Measurements from ENCODE around the gene C19orf85. TPM values are rescaled to one million over a fixed set of nuclear protein-coding genes. Genes with fewer than 3 reads are reported as not detected.

C19orf85 gene
- total RNA-seq, 1 experiment from 2014 or later: 0.23 TPM

DNA sequence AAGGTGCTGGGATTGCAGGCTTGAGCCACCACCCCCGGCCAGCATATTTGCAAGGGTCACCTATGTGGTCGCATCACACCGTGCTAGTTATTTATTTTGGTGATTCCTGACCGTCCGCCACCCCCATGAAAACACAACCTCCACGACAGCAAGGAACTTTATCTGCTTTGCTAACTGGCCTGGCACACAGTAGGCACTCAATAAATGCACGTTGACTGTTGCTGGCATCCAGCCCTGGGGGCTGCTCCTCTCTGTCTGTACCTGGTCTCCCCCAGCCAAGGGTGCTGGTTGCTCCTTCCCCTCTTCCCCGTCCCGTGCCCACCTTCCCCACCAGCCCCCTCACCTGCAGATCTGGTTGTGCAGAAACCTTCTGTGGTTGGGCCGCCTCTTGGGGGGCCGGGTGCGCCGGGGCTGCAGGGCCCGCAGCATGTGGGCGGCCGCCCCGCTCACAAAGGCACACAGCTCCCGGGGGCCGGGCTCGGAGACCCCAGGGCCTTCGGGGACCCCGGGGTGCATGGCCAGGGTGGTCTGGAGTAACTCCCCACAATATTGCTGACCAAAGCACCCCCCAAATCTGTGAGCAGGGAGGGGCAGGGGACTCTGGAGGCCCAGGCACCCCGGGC lies 401 bp downstream of the C19orf85 start:
- Mint-ChIP-seq H3K36me3 (ENCODE audit: insufficient read depth, unreplicated experiment) (peaks cover 8% of the 10 kb centered on the region), H3K27me3 (ENCODE audit: insufficient read depth, unreplicated experiment) (no peaks in the 10 kb centered on the region), H3K9me3 (ENCODE audit: unreplicated experiment) (no peaks in the 10 kb centered on the region), H3K4me1 (ENCODE audit: insufficient read depth, unreplicated experiment) (peaks cover 17% of the 10 kb centered on the region), H3K27ac (ENCODE audit: low read depth, unreplicated experiment) (no peak overlapping the region), H3K4me3 (ENCODE audit: unreplicated experiment) (no peak overlapping the region)
- POLR2A ChIA-PET: no interaction called here
- intact Hi-C loops (cut with micrococcal nuclease): no loop called here
- no peak for DNase-seq (ENCODE audit: unreplicated experiment)
- no TSS peak for BruUV-seq (replicated peaks)
- TF ChIP-seq, protein P1, sequence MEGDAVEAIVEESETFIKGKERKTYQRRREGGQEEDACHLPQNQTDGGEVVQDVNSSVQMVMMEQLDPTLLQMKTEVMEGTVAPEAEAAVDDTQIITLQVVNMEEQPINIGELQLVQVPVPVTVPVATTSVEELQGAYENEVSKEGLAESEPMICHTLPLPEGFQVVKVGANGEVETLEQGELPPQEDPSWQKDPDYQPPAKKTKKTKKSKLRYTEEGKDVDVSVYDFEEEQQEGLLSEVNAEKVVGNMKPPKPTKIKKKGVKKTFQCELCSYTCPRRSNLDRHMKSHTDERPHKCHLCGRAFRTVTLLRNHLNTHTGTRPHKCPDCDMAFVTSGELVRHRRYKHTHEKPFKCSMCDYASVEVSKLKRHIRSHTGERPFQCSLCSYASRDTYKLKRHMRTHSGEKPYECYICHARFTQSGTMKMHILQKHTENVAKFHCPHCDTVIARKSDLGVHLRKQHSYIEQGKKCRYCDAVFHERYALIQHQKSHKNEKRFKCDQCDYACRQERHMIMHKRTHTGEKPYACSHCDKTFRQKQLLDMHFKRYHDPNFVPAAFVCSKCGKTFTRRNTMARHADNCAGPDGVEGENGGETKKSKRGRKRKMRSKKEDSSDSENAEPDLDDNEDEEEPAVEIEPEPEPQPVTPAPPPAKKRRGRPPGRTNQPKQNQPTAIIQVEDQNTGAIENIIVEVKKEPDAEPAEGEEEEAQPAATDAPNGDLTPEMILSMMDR (IDR thresholded peaks at IDR 0.05; ENCODE audit: unreplicated experiment): no peak
- CTCF ChIA-PET: interaction anchor here (1.6 kb wide), 1 partner anchor 40 kb away, joined by 12 read pairs; no protein-coding TSS in a partner anchor

DNA sequence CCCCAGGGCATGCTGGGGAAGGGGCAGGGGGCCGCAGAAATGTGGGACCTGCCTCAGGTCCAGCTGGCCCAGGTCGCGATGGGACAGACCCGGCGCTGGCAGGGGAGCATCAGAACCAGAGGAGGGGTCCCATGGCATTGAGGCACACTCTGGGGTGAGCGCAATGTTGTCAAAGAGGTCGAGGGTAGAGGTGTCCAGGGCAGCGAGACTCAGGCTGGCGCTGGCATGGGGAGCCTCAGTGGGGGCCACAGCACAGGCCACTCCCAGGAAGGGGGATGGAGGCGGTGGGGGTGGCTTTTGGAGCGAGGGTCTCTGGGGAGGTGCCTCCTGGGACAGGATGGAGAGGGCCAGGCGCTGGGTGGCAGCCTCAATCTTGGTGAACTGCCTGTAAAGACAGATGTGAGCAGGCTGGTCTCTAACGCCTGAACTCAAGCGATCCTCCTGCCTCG lies 944 bp downstream of the C19orf85 start:
- intact Hi-C loops (cut with micrococcal nuclease): no loop called here

DNA sequence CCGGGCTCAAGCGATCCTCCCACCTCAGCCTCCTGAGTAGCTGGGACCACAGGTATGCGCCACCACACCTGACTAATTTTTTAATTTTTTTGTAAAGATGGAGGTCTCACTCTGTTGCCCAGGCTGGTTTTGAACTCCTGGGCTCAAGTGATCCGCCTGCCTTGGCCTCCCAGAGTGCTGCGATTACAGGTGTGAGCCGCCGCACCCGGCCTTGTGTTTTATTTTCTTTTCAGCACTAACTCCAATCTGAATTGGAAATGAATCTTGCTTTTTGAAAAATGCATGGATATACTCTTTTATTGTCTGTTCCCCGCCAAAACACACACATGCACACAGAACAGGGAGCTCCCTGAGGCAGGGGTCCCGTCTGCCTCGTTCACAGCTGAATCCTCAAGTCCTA lies 1.8 kb downstream of the C19orf85 start:
- TF ChIP-seq, protein P1 (IDR thresholded peaks at IDR 0.05; ENCODE audit: unreplicated experiment): no peak

More for the DNA sequence above, 944 bp downstream of the C19orf85 start:
- Mint-ChIP-seq H3K4me1 (ENCODE audit: insufficient read depth, unreplicated experiment) (peaks cover 17% of the 10 kb centered on the region), H3K9me3 (ENCODE audit: unreplicated experiment) (no peaks in the 10 kb centered on the region), H3K27ac (ENCODE audit: low read depth, unreplicated experiment) (no peak overlapping the region), H3K27me3 (ENCODE audit: insufficient read depth, unreplicated experiment) (no peaks in the 10 kb centered on the region), H3K4me3 (ENCODE audit: unreplicated experiment) (no peak overlapping the region), H3K36me3 (ENCODE audit: insufficient read depth, unreplicated experiment) (peaks cover 8% of the 10 kb centered on the region)
- no TSS peak for BruUV-seq (replicated peaks)
- TF ChIP-seq, protein P1 (IDR thresholded peaks at IDR 0.05; ENCODE audit: unreplicated experiment): no peak
- ChIA-PET POLR2A (interaction anchor here (1.1 to 2.6 kb wide), 2 partner anchors 12 to 135 kb away, joined by 4 to 35 read pairs; partner anchors contain the start of gene ZNF628), CTCF (interaction anchor here (1.4 to 1.6 kb wide), 2 partner anchors 11 to 41 kb away, joined by 4 to 12 read pairs; no protein-coding TSS in a partner anchor)
- no peak for DNase-seq (ENCODE audit: unreplicated experiment)

DNA sequence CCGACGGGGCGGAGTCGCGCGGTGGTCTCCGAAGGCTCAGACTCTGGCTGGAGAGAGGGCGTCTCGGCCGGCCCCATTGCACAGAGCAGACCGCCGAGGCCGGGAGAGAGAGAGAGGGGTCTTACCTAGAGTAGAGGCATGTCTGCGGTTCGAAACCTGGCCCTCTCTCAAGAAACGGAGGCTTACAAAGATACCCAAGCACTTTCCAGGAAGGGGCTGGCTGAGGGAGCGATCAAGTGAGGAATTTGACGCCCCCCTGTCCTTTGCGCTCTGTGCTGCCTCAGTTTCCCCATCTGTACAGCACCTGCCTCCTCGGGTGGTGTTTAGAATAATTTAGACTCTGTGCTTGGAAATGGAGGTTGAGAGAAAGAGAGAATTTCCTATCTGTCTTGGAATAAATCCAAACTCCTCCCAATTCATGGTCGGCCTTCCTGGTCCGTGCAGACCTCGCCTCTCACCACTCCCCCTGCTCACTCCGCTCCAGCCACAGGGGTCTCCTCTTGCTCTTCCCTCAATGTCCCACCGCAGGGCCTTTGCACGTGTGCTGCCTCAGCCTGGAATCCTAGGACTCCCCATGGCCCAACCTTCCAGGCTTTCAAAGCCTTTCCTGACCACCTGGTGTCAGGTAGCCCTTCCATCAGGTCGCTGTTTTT lies 2.5 kb downstream of the C19orf85 start:
- peak overlapping the region; percentile 97 for H3K4me3 Mint-ChIP-seq (ENCODE audit: unreplicated experiment)
- ChIA-PET POLR2A (interaction anchor here (0.6 to 2.6 kb wide), 24 partner anchors 9 to 1318 kb away, joined by 3 to 35 read pairs (median 4); partner anchors contain the start of genes KMT5C, TMEM238, U2AF2 and ZNF628), CTCF (interaction anchor here (0.6 to 1.6 kb wide), 5 partner anchors 12 to 81 kb away, joined by 3 to 12 read pairs (median 4); no protein-coding TSS in a partner anchor)
- BruUV-seq (replicated peaks): no TSS peak
- intact Hi-C loops (cut with micrococcal nuclease): no loop called here
- H3K27ac Mint-ChIP-seq (ENCODE audit: low read depth, unreplicated experiment): peak overlapping the region; percentile 83
- TF ChIP-seq, protein P1 (IDR thresholded peaks at IDR 0.05; ENCODE audit: unreplicated experiment): no peak
- H3K36me3 Mint-ChIP-seq (ENCODE audit: insufficient read depth, unreplicated experiment): peaks cover 8% of the 10 kb centered on the region
- no peaks in the 10 kb centered on the region for H3K9me3 Mint-ChIP-seq (ENCODE audit: unreplicated experiment)
- DNase-seq (ENCODE audit: unreplicated experiment): peak; percentile 34
- H3K4me1 Mint-ChIP-seq (ENCODE audit: insufficient read depth, unreplicated experiment): peaks cover 17% of the 10 kb centered on the region
- H3K27me3 Mint-ChIP-seq (ENCODE audit: insufficient read depth, unreplicated experiment): no peaks in the 10 kb centered on the region

More for the DNA sequence above, 1.8 kb downstream of the C19orf85 start:
- intact Hi-C loops (cut with micrococcal nuclease): no loop called here
- Mint-ChIP-seq H3K27ac (ENCODE audit: low read depth, unreplicated experiment) (no peak overlapping the region), H3K36me3 (ENCODE audit: insufficient read depth, unreplicated experiment) (peaks cover 8% of the 10 kb centered on the region), H3K27me3 (ENCODE audit: insufficient read depth, unreplicated experiment) (no peaks in the 10 kb centered on the region), H3K4me1 (ENCODE audit: insufficient read depth, unreplicated experiment) (peaks cover 17% of the 10 kb centered on the region), H3K4me3 (ENCODE audit: unreplicated experiment) (peak overlapping the region; percentile 97), H3K9me3 (ENCODE audit: unreplicated experiment) (no peaks in the 10 kb centered on the region)
- no TSS peak for BruUV-seq (replicated peaks)
- no peak for DNase-seq (ENCODE audit: unreplicated experiment)
- ChIA-PET POLR2A (interaction anchor here (1.1 to 2.6 kb wide), 3 partner anchors 8 to 136 kb away, joined by 4 to 35 read pairs (median 4); partner anchors contain the start of gene ZNF628), CTCF (interaction anchor here (0.7 to 1.6 kb wide), 4 partner anchors 12 to 947 kb away, joined by 3 to 12 read pairs (median 4); no protein-coding TSS in a partner anchor)

Data from MCF 10A (cell line).